NCI-H2029 treated with DMSO at 0.1 percent for 48 hours (cell line): ENCODE measurements around the gene SLC29A4.
"Not testable (repeated sequence)": the region's sequence is repeated elsewhere in the genome, so short reads cannot be mapped to it uniquely, and the experiment has no call there.

Source experiments
- DNase-seq: peaks from one replicate; lab custom pipeline; 2025; lab: John Stamatoyannopoulos, UW

The SLC29A4 gene

DNA sequence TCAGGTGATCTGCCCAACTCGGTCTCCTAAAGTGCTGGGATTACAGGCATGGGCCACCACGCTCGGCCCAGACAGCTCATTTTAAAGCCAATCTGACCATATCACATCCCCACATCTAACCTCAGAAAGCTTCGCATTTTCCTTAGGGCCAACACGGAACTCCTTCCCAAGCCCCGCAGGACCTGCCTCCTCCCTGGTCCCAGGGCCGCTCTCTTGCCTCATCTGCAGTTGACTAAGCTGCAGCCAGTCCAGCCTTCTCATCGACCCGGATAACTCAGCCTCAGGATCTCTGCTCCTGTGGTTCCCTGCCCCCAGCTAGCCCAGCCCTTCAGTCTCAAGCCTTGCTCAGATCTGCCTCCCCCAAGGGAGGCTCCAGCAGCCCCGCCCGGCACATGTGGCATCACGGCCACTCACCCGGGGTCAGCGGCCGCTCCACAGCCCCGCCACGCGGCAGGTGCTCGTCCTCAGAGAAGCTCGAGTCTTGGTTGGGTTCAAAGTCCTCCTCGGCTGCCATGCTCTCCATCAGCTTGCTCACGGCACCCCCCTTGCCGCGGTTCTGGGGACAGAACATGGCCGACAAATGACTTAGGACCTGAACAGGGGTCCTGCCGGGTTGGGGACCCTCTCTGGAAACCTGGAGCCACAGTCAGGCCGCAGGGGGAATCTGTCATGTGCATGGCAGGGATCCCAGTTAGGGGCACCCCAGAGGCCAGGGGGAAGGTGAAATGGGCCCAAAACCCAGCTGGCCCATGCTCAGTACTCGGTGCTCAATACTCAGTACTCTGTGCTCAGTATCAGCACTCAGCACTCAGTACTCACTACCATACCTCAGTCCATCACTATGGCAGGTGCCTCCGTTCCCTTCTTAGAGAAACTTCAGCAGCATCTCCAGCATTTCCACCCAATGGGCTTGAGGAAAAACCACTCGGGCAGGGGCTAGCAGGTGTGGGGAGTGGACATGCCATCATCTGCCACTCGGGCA is 41.3 kb downstream of the SLC29A4 start:
- not testable (repeated sequence) for DNase-seq

DNA sequence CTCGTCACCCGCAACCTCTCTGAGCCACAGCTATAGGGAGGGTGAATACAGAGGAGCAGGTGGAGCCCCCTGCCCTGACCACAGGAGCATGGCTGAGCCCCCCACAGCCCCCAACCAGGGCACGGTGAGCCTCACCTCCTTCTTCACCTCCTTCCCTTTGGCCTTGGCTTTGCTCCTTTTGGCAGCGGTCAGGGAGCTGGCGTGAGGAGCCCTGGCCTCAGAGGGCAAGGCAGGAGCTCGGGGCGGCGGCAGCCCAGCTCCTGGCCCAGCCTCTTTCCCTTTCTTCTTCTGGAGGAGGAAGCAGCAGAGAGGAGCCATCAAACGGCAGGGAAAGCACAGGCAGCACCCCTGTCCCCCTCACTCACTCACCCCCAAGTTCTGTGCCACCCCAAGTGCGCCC is 42.2 kb downstream of the SLC29A4 start:
- DNase-seq = no peak

GRCh38 chr7:5330288-5330687 is 47.5 kb downstream of the SLC29A4 start:
- DNase-seq = no peak

GRCh38 chr7:5332579-5332978 is 49.8 kb downstream of the SLC29A4 start:
- no peak for DNase-seq

GRCh38 chr7:5333121-5334045 is 50.6 kb downstream of the SLC29A4 start:
- no peak for DNase-seq

GRCh38 chr7:5334671-5335070 is 51.9 kb downstream of the SLC29A4 start:
- no peak for DNase-seq

GRCh38 chr7:5337047-5337446 is 54.3 kb downstream of the SLC29A4 start:
- no peak for DNase-seq

DNA sequence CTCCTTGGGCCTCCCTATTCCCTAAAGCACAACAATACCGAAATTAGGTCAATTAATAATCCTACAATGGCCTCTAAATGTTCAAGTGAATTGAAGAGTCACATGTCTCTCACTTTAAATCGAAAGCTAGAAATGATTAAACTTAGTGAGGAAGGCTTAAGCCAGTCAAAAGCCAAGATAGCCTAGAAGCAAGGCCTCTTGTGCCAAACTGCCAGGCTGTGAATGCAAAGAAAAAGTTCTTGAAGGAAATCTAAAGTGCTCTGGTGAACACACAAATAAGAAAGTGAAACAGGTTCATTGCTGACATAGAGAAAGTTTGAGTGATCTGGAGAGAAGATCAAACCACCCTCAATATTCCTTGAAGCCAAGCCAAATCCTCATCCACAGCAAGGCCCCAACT is 57.2 kb downstream of the SLC29A4 start:
- DNase-seq = no peak

- no peak for DNase-seq
Observed at GRCh38 chr7:5342631-5343030, 59.9 kb downstream of the SLC29A4 start.

GRCh38 chr7:5343884-5344283 is 61.1 kb downstream of the SLC29A4 start:
- no peak for DNase-seq

DNA sequence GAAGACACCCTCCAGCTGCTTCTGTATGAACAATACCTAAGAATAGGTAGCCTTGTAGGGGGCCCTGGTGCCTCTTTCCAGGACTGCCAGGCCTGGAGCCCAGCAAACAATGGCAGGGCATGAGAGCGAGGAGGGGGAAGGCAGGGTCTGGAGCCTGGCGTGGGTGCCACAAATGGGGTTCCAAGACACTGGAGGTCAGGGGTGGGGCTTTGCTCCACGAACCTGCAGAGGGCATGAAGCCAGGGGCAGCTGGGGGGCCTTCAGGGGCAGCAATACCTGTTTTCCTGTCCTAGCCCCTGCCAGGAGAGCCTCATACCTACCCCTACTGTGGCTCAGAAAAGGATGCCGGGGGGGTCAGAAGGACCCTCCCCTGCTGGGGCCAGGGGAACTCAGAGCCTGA is 61.6 kb downstream of the SLC29A4 start:
- DNase-seq = no peak

- DNase-seq = no peak
Observed at GRCh38 chr7:5345171-5345570, 62.4 kb downstream of the SLC29A4 start.

- DNase-seq = no peak
Observed at GRCh38 chr7:5345671-5346070, 62.9 kb downstream of the SLC29A4 start.

DNA sequence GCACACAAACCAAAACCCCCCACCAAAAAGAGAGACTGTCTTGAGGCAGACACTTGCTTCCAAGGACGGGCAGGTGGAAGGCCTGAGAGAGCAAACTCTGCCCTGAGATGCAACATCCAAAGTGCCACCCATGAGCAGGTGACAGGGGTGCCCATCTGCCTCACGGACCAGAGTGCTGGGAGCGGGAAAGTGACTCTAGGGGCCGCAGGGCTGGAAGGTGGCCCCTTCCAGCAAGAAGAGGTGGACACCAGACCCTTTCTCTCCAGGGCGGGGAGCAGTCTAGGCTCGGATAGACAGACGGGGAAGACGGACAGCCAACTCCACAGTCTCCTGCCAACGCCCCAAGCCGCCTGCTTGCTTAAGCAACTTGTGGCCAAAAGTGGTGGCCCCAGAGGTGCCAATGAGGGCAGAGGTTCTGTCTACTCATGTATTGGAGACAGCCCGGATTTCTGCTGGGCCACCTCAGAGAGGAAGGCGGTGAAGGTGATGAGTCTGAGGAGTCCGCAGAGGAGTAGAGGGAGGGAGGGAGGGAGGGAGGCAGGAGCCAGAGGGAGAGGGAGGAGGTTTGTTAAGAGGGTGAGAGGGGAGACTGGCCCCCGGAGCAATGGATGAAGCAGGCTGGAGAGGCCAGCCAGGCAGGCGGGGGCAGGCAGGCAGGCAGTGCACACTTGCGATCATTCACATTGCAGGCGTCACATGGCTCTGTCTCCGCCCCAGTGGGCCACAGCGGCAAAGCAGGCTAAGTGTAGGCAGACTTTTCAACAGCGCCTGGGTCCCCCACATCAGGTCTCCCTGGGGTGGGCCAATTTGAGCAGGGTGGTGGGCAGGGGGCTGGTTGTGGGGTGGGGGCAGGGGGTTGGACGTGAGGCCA is 65.6 kb downstream of the SLC29A4 start:
- no peak for DNase-seq

- DNase-seq = no peak
Observed at GRCh38 chr7:5349005-5349380, 66.2 kb downstream of the SLC29A4 start.

DNA sequence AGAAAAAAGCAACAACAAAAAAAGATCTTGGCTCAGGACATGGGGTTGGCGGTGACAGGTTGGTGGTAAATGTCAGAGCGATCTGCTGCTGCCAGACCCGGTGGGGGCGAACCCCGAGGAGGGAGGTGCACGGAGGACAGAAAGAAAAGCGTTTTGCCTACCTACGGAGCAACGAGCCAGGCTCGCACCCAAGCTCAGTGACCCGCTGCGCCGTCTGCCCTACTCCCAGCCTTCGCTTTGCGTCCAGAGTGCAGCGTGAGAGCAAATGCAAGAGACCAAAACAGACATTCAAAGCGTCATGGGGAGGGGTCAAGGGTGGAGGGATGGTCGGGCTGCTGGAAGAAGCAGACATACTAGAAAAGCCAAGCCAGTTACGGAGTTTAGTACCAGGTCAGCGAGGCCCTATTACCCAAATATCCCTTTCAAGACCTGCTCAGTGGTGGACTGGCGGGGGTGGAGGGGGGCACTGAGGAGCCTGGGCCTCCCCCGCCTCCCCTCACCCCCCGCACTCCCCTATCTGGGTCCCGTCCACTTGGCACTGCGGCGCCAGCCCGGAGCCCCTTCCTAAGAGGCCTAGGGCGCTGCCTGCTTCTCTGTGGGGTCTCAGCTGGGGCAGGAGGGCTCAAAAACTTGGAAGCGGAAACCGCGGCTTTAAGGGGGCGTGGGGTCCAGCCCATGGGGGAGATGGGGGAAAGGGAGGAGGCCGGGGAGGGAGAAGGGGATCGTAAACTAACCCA is 66.9 kb downstream of the SLC29A4 start:
- DNase-seq = no peak

DNA sequence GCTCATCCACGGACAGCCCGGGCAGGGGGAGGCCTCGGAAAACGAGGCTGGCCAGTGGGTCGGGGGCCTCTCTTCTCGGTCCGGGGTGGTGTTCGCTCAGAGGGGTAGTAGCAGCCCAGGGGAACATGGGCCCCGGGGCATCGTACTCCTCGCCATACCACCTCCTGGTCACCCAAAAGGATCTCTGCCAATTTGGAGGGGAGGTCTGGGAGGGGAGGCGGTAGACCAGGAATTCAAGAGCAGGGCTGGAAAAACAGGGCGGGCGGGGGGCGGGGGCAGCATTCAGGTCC is 67.4 kb downstream of the SLC29A4 start:
- no peak for DNase-seq

DNA sequence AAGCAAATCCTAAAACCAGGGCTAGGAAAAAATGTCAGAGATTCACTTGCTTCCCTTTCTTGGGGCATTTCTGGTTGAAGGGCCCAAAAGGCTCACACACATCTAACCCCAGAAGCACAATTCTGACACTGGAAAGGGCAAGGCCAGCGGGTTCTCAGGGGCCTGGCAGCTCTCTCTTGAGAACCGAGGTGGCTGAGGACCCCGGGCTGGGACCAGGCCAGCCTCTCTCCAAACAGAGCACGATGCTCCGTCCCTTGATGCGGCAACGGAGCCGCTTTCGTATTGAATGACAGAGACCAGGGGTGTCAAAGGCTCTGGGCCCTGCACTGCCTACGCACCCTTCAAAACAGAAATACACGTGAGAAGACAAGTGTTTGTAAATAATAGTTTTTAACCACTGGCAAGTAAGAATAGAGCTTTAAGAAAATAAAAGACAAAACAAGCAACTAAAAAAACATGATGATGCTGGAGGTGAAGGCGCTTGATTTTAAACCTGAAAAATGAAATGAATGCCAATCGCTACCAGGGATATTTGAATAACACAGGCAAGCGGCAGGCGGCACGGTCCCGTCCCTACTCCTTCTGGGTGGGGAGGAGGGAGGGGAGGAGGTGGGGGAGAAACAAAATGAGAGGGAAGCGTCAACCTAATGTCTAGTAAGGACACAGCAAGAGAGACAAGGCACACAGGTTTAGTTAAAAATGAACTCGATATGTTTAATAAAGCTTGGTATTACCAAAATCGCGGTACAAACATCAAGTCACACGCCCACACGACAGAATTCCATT is 68.0 kb downstream of the SLC29A4 start:
- DNase-seq = no peak

DNA sequence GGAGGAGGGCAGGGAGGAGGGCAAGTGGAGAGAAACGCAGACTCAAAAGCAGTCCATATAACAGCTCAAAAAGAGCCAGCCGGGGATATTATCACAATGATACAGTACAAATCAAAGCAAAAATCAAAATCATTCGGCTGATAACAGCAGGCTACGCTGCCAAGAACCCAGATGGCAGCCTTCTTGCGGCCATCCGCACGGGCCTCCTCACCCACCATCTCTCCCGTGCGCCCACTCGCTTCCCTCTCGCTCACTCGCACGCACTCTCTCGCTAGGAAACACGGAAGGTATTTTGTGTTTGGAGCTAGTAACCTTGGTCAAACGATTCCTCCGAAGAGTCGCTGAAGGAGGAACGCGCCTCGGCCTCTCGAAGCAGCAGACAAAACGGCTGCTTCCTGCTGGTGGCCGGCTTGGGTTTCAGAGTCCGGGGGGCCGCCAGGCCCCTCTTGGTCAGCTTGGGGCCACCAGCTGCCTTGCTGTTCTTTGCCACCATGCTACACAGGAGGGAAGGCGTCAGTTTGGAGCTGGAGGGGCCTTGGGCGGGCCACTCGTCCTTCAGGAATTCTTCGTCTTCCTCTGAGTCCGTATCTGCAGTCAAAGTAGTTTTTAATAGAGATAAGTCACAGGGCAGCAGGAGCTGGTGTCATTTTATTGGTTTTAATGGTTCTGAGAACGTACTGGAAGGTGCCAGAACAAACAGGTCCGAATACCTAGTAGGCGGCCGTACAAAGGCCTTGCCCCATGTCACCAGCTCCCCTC is 68.9 kb downstream of the SLC29A4 start:
- DNase-seq = no peak
